Aorta (tissue), 5 donors: Measurements from ENCODE around the gene RNF213. TPM values are rescaled to one million over a fixed set of nuclear protein-coding genes. Genes with fewer than 3 reads are reported as not detected.

Experiments used
- ATAC-seq: fragments of 200-7000 bp; cut with Tn5 transposase; one replicate; pipeline ENCODE4 v1.9.1; 2022; ENCODE audit warnings: moderate library complexity; ENCODE audit not compliant: low FRiP score
- DNase-seq, 2 donors: peaks; one replicate each; pipeline ENCODE4 v3.0.0-alpha.2; 2020
- H3K27ac ChIP-seq, 2 donors: one replicate each; pipeline ENCODE4 v1.5.1; 2013; ENCODE audit warnings: low read length in 2 of 2, mild to moderate bottlenecking in 2 of 2, moderate library complexity in 2 of 2, control low read depth in 1 of 2, inconsistent platforms in 1 of 2, low read depth in 1 of 2
- H3K27me3 ChIP-seq, 2 donors: one replicate each; pipeline ENCODE4 v1.6.1; 2013; ENCODE audit warnings: control low read depth in 1 of 2, low read length in 1 of 2, mild to moderate bottlenecking in 1 of 2, moderate library complexity in 1 of 2; ENCODE audit not compliant: insufficient read depth in 2 of 2, control insufficient read depth in 1 of 2
- H3K36me3 ChIP-seq, 2 donors: one replicate each; pipeline ENCODE4 v1.6.1; 2013; ENCODE audit warnings: control low read depth in 1 of 2, low read length in 1 of 2, mild to moderate bottlenecking in 1 of 2; ENCODE audit not compliant: insufficient read depth in 2 of 2, control insufficient read depth in 1 of 2
- H3K4me1 ChIP-seq, 2 donors: one replicate each; pipeline ENCODE4 v1.6.1; 2013; ENCODE audit warnings: low read length in 2 of 2, control low read depth in 1 of 2, mild to moderate bottlenecking in 1 of 2, moderate library complexity in 1 of 2; ENCODE audit not compliant: insufficient read depth in 2 of 2, control insufficient read depth in 1 of 2
- H3K4me3 ChIP-seq, 2 donors: one replicate each; pipeline ENCODE4 v1.5.1; 2013; ENCODE audit warnings: low read length in 2 of 2, control low read depth in 1 of 2, mild to moderate bottlenecking in 1 of 2
- H3K9me3 ChIP-seq: one replicate; pipeline ENCODE4 v1.6.1; 2013; ENCODE audit warnings: mild to moderate bottlenecking, low read length; ENCODE audit not compliant: control insufficient read depth
- WGBS, 2 donors: extraction: QIAGEN DNeasy Blood & Tissue Kit; methylation state at CpG; one replicate each; pipeline ENCODE4 v1.1.7; 2013; 5-methylcytosine and 5-hydroxymethylcytosine counted together
- intact Hi-C, 2 donors: fragments of 100-400 bp; cut with DNase I; formaldehyde crosslinking; loops; one replicate each; pipeline versions ENCODE4 v1.14.2 to v1.15.0; 2022
- polyA plus RNA-seq, 2 donors: library from polyadenylated mRNA; stranded (reverse); fragments of 200-250 nt; gene quantifications; one replicate each; pipeline ENCODE4 v1.2.3, GENCODE V29; 2013
- total RNA-seq, 2 donors: library from RNA; stranded (reverse); fragmentation: NEBNext Ultra II Directional; extraction: Animal tissue kit (Norgen Biotek cat#: 25700); gene quantifications; one replicate each; pipeline ENCODE4 v1.2.1, GENCODE V29; 2021
- donor health status: healthy with polysubstance abuse.
- donor health status: Bipolar disorder and iron deficiency.
- donor health status: DM: no; HTN: no; CAD: no.
- donor health status: DM: no; HTN: no; CAD: no.
- donor health status: DM: yes; HTN: yes; CAD: no.

The RNF213 gene
- total and polyA plus RNA-seq, 4 donors: 18.7 to 231 (median 105) TPM

GRCh38 chr17:80222376-80223141, 38.1 kb upstream of the RNF213 start:
- peak in 1 of 2 donors; percentile 59 for DNase-seq
- no peaks in the 10 kb centered on the region for H3K9me3 ChIP-seq
- intact Hi-C loops: loop anchor here in 1 of 2 donors (2.0 kb wide), 1 partner anchor 30 kb away; no protein-coding TSS in a partner anchor

GRCh38 chr17:80223142-80223815, 37.4 kb upstream of the RNF213 start:
- no peaks in the 10 kb centered on the region for H3K9me3 ChIP-seq
- ATAC-seq (no peak), DNase-seq (peak in 1 of 2 donors; percentile 65)
- intact Hi-C loops: loop anchor here in 1 of 2 donors (2.0 kb wide), 1 partner anchor 30 kb away; no protein-coding TSS in a partner anchor
- H3K27ac ChIP-seq: no peak overlapping the region
- 86 to 87% methylated on average over 18 of the region's 18 CpGs for WGBS, 2 donors
- H3K27me3 ChIP-seq: no peaks in the 10 kb centered on the region
- H3K4me3 ChIP-seq: no peak overlapping the region
- no peaks in the 10 kb centered on the region for H3K4me1 ChIP-seq
- no peaks in the 10 kb centered on the region for H3K36me3 ChIP-seq

More at GRCh38 chr17:80222376-80223141, 38.1 kb upstream of the RNF213 start:
- Histone ChIP-seq H3K27me3 (no peaks in the 10 kb centered on the region), H3K36me3 (no peaks in the 10 kb centered on the region), H3K27ac (no peak overlapping the region), H3K4me3 (no peak overlapping the region), H3K4me1 (no peaks in the 10 kb centered on the region)
- 91 to 92% methylated on average over 18 of the region's 18 CpGs for WGBS, 2 donors
- no peak for ATAC-seq

- 81 to 91% methylated on average over 11 of the region's 11 CpGs for WGBS, 2 donors
- no peak for ATAC-seq
These were observed 36.7 kb upstream of the RNF213 start for GRCh38 chr17:80223838-80224497.

GRCh38 chr17:80224683-80225082, 36.0 kb upstream of the RNF213 start:
- 91 to 92% methylated on average over 6 of the region's 6 CpGs for WGBS, 2 donors
- peak in 1 of 2 donors; percentile 61 for DNase-seq
- H3K27me3 ChIP-seq: no peaks in the 10 kb centered on the region
- H3K27ac ChIP-seq: no peak overlapping the region
- H3K4me1 ChIP-seq: no peaks in the 10 kb centered on the region
- no peaks in the 10 kb centered on the region for H3K9me3 ChIP-seq
- H3K36me3 ChIP-seq: peaks cover 0 to 4% of the 10 kb centered on the region in 2 donors
- intact Hi-C loops: no loop called here
- ATAC-seq: no peak
- no peak overlapping the region for H3K4me3 ChIP-seq

More at GRCh38 chr17:80223838-80224497, 36.7 kb upstream of the RNF213 start:
- Histone ChIP-seq H3K36me3 (peaks cover 0 to 4% of the 10 kb centered on the region in 2 donors), H3K27me3 (no peaks in the 10 kb centered on the region), H3K9me3 (no peaks in the 10 kb centered on the region), H3K4me1 (no peaks in the 10 kb centered on the region), H3K4me3 (no peak overlapping the region), H3K27ac (no peak overlapping the region)
- intact Hi-C loops: loop anchor here in 1 of 2 donors (2.0 kb wide), 1 partner anchor 29 kb away; no protein-coding TSS in a partner anchor
- no peak for DNase-seq

GRCh38 chr17:80225230-80225629, 35.4 kb upstream of the RNF213 start:
- intact Hi-C loops: no loop called here
- peaks cover 0 to 4% of the 10 kb centered on the region in 2 donors for H3K36me3 ChIP-seq
- H3K9me3 ChIP-seq: no peaks in the 10 kb centered on the region
- no peak overlapping the region for H3K4me3 ChIP-seq
- no peak overlapping the region for H3K27ac ChIP-seq
- no peaks in the 10 kb centered on the region for H3K4me1 ChIP-seq
- no peaks in the 10 kb centered on the region for H3K27me3 ChIP-seq
- WGBS, 2 donors: 84 to 88% methylated on average over 6 of the region's 6 CpGs
- DNase-seq (no peak), ATAC-seq (no peak)

GRCh38 chr17:80227156-80227555, 33.5 kb upstream of the RNF213 start:
- WGBS, 2 donors: 96 to 98% methylated on average over 4 of the region's 4 CpGs
- ATAC-seq (no peak), DNase-seq (no peak)
- Histone ChIP-seq H3K27ac (no peak overlapping the region), H3K4me1 (no peaks in the 10 kb centered on the region), H3K27me3 (no peaks in the 10 kb centered on the region), H3K9me3 (no peaks in the 10 kb centered on the region), H3K36me3 (peaks cover 0 to 7% of the 10 kb centered on the region in 2 donors), H3K4me3 (no peak overlapping the region)
- intact Hi-C loops: no loop called here

- Histone ChIP-seq H3K27ac (no peak overlapping the region), H3K4me1 (no peaks in the 10 kb centered on the region), H3K4me3 (no peak overlapping the region), H3K9me3 (no peaks in the 10 kb centered on the region), H3K27me3 (no peaks in the 10 kb centered on the region), H3K36me3 (peaks cover 0 to 9% of the 10 kb centered on the region in 2 donors)
- ATAC-seq: no peak
- intact Hi-C loops: no loop called here
- DNase-seq: no peak
- WGBS, 2 donors: 95 to 97% methylated on average over 11 of the region's 11 CpGs
These were observed 33.0 kb upstream of the RNF213 start for GRCh38 chr17:80227666-80228065.

- H3K36me3 ChIP-seq: peaks cover 0 to 9% of the 10 kb centered on the region in 2 donors
- intact Hi-C loops: no loop called here
- no peak overlapping the region for H3K27ac ChIP-seq
- H3K4me3 ChIP-seq: no peak overlapping the region
- H3K27me3 ChIP-seq: no peaks in the 10 kb centered on the region
- H3K4me1 ChIP-seq: no peaks in the 10 kb centered on the region
- H3K9me3 ChIP-seq: no peaks in the 10 kb centered on the region
- no peak for DNase-seq
- 91 to 95% methylated on average over 14 of the region's 14 CpGs for WGBS, 2 donors
- ATAC-seq: no peak
These were observed 32.2 kb upstream of the RNF213 start for GRCh38 chr17:80228477-80228876.
